NCI-H2107 treated with DMSO at 0.1 percent for 48 hours (cell line): ENCODE data around the gene TSPAN1.

Experiments
- DNase-seq: peaks from one replicate; lab custom pipeline; 2025; ENCODE audit not compliant: unreplicated experiment; lab: John Stamatoyannopoulos, UW

Gene TSPAN1

GRCh38 chr1:46186076-46186475, 11.2 kb downstream of the TSPAN1 start:
- DNase-seq = no peak

GRCh38 chr1:46187106-46187869, 12.4 kb downstream of the TSPAN1 start:
- no peak for DNase-seq

GRCh38 chr1:46188295-46189030, 13.6 kb downstream of the TSPAN1 start:
- DNase-seq = peak; percentile 92

GRCh38 chr1:46190539-46190938, 15.7 kb downstream of the TSPAN1 start:
- DNase-seq = no peak

- DNase-seq = no peak
Measured at GRCh38 chr1:46191033-46191701, 16.3 kb downstream of the TSPAN1 start.

GRCh38 chr1:46192171-46192570, 17.3 kb downstream of the TSPAN1 start:
- no peak for DNase-seq

- no peak for DNase-seq
Measured at GRCh38 chr1:46193285-46193684, 18.4 kb downstream of the TSPAN1 start.

- DNase-seq = no peak
Measured at GRCh38 chr1:46193984-46194570, 19.2 kb downstream of the TSPAN1 start.

GRCh38 chr1:46194641-46195193, 19.8 kb downstream of the TSPAN1 start:
- no peak for DNase-seq

GRCh38 chr1:46196609-46197008, 21.7 kb downstream of the TSPAN1 start:
- no peak for DNase-seq

- no peak for DNase-seq
Measured at GRCh38 chr1:46197560-46197963, 22.7 kb downstream of the TSPAN1 start.

GRCh38 chr1:46197964-46198811, 23.3 kb downstream of the TSPAN1 start, which contains the start of gene POMGNT1:
Gene POMGNT1 (minus strand): TSS chr1:46198434. CDS start chr1:46197821, 613 bp downstream.
- no peak for DNase-seq

GRCh38 chr1:46199233-46199749, 24.4 kb downstream of the TSPAN1 start:
- no peak for DNase-seq

- peak; percentile 65 for DNase-seq
Measured at GRCh38 chr1:46203738-46204405, 29.0 kb downstream of the TSPAN1 start.

GRCh38 chr1:46204406-46204742, 29.5 kb downstream of the TSPAN1 start:
- no peak for DNase-seq

- no peak for DNase-seq
Measured at GRCh38 chr1:46205141-46205540, 30.3 kb downstream of the TSPAN1 start.

GRCh38 chr1:46205791-46206190, 30.9 kb downstream of the TSPAN1 start:
- no peak for DNase-seq

GRCh38 chr1:46206399-46206798, 31.5 kb downstream of the TSPAN1 start:
- no peak for DNase-seq

- no peak for DNase-seq
Measured at GRCh38 chr1:46210561-46210960, 35.7 kb downstream of the TSPAN1 start.

GRCh38 chr1:46211051-46211450, 36.2 kb downstream of the TSPAN1 start:
- no peak for DNase-seq
